Spinal cord (tissue), 10 donors: Measurements from ENCODE around the gene SLC17A4. TPM values are rescaled to one million over a fixed set of nuclear protein-coding genes. Genes with fewer than 3 reads are reported as not detected.

Experiments used
- DNase-seq, 6 donors: peaks; one replicate each; pipeline versions ENCODE4 v3.0.0 to v3.0.0-alpha.2; 2013 to 2015; ENCODE audit warnings: low spot score in 6 of 6, low read depth in 4 of 6
- H3K27ac ChIP-seq: one replicate; pipeline ENCODE4 v1.5.1; 2013; ENCODE audit warnings: low read depth, low read length, control low read depth
- H3K27me3 ChIP-seq: one replicate; pipeline ENCODE4 v1.6.1; 2013; ENCODE audit warnings: low read length; ENCODE audit not compliant: control insufficient read depth, insufficient read depth
- H3K36me3 ChIP-seq: one replicate; pipeline ENCODE4 v1.6.1; 2013; ENCODE audit warnings: low read length; ENCODE audit not compliant: control insufficient read depth, insufficient read depth
- H3K4me1 ChIP-seq: one replicate; pipeline ENCODE4 v1.6.1; 2013; ENCODE audit warnings: low read length; ENCODE audit not compliant: control insufficient read depth, insufficient read depth
- H3K4me3 ChIP-seq: one replicate; pipeline ENCODE4 v1.5.1; 2013; ENCODE audit warnings: low read depth, low read length, control low read depth
- H3K9me3 ChIP-seq: one replicate; pipeline ENCODE4 v1.6.1; 2013; ENCODE audit warnings: low read length; ENCODE audit not compliant: control insufficient read depth, insufficient read depth
- WGBS: methylation state at CpG from one replicate; pipeline ENCODE4 v1.1.5; 2013; ENCODE audit warnings: missing lambda C conversion rate; ENCODE audit not compliant: insufficient coverage; 5-methylcytosine and 5-hydroxymethylcytosine counted together
- polyA plus RNA-seq, 2 donors: library from polyadenylated mRNA; unstranded; fragments of 120-200 nt; gene quantifications; one replicate each; pipeline ENCODE4 v1.2.1, GENCODE V29; 2013; ENCODE audit not compliant: insufficient read length in 2 of 2
- total RNA-seq, 2 donors: library from RNA; depleted of rRNA in 1 of 2; stranded (reverse); fragments of 120-200 nt in 1 of 2; fragments of >200 nt in 1 of 2; gene quantifications; one replicate each; pipeline versions ENCODE4 v1.2.3 to v1.2.4, GENCODE V29; 2013 to 2014
- donor health status: healthy.

SLC17A4 gene
- total and polyA plus RNA-seq, 4 donors = not detected

DNA sequence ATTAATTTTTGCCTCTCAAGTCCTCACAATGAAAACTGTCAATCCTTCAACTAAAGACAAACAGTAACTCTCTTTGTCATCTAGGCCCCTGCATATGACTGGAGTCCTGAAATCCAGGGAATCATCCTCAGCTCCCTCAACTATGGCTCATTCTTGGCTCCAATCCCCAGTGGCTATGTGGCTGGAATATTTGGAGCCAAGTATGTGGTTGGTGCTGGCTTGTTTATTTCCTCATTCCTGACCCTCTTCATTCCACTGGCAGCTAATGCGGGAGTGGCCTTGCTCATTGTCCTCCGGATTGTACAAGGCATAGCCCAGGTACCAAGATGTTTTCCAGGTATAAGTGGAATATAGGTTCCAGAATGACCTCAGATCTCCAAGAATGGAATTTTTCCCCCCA lies 15.4 kb downstream of the SLC17A4 start:
- DNase-seq = no peak
- no peaks in the 10 kb centered on the region for H3K9me3 ChIP-seq
- no CpG with 5 or more reads among the region's 2 CpGs for WGBS
- no peak overlapping the region for H3K27ac ChIP-seq
- no peak overlapping the region for H3K4me3 ChIP-seq
- H3K4me1 ChIP-seq = no peaks in the 10 kb centered on the region
- no peaks in the 10 kb centered on the region for H3K36me3 ChIP-seq
- H3K27me3 ChIP-seq = no peaks in the 10 kb centered on the region

DNA sequence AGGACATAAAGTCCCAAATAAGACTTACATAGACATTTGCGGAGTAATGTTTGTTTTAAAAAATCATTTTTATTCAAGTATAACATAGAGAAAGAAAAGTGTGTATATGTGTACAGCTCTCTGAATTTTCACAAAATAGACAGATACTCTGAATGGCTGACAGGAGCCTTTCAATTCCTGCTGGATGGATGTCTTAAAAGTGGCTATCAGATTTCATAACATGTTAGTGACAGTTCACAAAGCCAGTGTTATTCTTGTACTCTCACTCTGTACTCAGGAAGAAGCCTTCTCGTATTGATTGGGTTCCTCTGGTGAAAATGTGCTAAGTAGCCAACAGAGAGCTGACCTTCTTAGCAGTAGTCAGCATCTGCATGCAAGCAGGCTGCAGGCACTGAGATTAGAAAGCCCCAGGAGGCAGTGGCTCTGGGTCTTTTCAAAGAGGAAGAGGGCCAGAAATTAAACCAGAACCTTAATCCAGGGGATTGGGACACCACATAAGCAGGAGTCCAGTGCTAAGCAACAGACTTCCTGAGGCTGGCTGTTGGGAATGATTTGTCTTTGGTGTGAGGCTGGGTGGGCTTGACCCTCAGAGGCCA lies 19.7 kb downstream of the SLC17A4 start:
- no peak overlapping the region for H3K4me3 ChIP-seq
- DNase-seq = peak in 2 of 6 donors; percentile 3 to 8
- H3K27ac ChIP-seq = no peak overlapping the region
- no peaks in the 10 kb centered on the region for H3K4me1 ChIP-seq
- no peaks in the 10 kb centered on the region for H3K27me3 ChIP-seq
- H3K36me3 ChIP-seq = no peaks in the 10 kb centered on the region
- WGBS = 57% methylated on average over 1 of the region's 2 CpGs
- no peaks in the 10 kb centered on the region for H3K9me3 ChIP-seq

DNA sequence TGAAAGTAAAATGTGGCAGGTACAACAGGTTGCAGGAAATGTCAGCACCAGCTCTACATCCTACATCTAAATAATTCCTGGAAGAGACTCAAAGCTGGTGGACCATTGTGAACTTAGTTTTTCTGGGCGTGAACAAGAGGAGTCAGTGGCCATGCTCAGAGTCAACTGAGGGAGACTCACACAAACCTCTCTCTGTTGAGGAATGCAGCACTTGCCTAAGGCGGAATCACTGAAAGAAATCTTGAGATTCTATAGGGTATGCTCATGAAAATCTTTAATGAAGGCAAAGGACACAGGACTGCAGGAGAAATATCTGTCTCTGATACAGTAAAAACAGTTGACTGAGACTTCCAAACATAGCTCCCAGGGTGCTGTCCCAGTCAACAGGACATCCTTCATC lies 22.5 kb downstream of the SLC17A4 start:
- no peak overlapping the region for H3K27ac ChIP-seq
- no peaks in the 10 kb centered on the region for H3K4me1 ChIP-seq
- no peaks in the 10 kb centered on the region for H3K27me3 ChIP-seq
- DNase-seq = no peak
- no peak overlapping the region for H3K4me3 ChIP-seq
- 43% methylated on average over 2 of the region's 2 CpGs for WGBS
- no peaks in the 10 kb centered on the region for H3K9me3 ChIP-seq
- no peaks in the 10 kb centered on the region for H3K36me3 ChIP-seq

DNA sequence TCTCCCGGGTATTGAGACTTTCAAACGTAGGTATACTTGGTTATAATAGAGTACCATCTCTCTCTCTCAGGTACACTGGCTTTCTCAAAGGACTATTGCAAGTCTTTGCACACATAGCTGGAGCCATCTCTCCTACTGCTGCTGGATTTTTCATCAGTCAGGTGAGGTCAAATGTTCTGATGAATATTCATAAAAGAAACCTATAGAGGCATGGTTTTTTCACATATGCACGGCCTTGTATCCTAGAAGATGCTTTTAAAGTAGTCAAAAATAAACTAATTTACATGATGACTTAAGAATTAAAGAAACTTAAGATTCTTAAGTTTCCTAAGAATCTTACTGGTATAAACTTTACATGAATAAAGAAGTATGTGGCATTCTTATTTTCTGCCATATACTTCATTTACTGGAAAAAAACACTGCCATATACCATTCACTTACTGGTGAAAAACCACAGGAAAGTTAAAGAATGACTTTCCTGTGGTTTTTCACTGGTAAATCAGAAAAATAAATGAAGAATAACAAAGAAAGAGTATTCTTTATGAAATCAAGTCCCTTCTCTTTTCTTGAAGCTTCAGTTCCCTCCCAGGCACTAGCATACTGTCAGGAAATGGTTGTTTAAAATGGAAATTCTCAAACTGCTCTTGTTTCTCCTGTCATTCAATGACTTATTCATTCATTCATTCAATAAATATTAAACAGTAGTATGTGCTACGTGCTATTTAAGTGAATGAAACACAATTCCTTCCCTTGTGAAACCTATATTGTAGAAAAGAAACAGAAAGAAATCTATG lies 23.5 kb downstream of the SLC17A4 start:
- Histone ChIP-seq H3K9me3 (no peaks in the 10 kb centered on the region), H3K27me3 (no peaks in the 10 kb centered on the region), H3K4me3 (no peak overlapping the region), H3K36me3 (no peaks in the 10 kb centered on the region), H3K27ac (no peak overlapping the region), H3K4me1 (no peaks in the 10 kb centered on the region)
- DNase-seq = no peak
- no CpG with 5 or more reads among the region's 4 CpGs for WGBS

DNA sequence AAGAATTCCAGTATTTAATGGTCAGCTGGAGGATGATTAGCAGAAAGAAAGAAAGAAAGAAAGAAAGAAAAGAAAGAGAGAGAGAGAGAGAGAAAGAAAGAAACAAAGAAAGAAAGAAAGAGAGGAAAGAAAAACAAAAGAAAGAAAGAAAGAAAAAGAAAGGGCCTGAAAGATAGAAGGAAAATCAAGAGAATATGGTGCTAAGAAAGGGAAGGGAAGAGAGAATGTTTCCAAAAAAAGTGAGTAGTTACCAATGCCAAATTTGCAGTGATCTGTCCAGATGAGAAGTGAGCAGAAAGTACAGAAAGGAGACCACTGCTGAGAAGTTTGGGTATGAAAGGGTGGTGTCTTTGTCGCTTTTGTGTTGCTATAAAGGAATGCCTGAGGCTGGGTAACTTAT lies 26.6 kb downstream of the SLC17A4 start:
- no peak overlapping the region for H3K4me3 ChIP-seq
- DNase-seq = no peak
- H3K36me3 ChIP-seq = no peaks in the 10 kb centered on the region
- no peaks in the 10 kb centered on the region for H3K4me1 ChIP-seq
- no peak overlapping the region for H3K27ac ChIP-seq
- no peaks in the 10 kb centered on the region for H3K27me3 ChIP-seq
- H3K9me3 ChIP-seq = no peaks in the 10 kb centered on the region
- 95% methylated on average over 1 of the region's 1 CpG for WGBS

DNA sequence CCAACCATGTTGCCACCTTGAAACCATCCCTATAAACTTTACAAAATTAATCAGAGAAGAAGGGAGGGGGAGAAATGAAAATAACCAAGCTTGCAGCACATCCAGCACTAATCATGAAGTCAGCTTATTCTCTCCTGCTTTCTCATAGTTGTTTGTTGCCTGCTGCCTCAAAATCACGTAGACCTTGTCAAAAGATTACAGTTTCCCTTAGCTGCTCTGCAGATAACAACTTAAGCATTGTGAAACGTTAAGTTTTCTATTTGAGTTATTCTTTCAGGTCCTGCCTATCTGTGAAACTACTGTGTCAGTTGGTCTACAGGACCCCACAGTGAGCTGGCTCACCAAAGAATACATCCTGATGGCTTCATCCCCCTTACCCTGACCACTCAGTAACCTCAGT lies 32.9 kb downstream of the SLC17A4 start:
- no peak for DNase-seq
- no peak overlapping the region for H3K27ac ChIP-seq
- WGBS = 94% methylated on average over 2 of the region's 2 CpGs
- no peaks in the 10 kb centered on the region for H3K4me1 ChIP-seq
- H3K27me3 ChIP-seq = no peaks in the 10 kb centered on the region
- H3K36me3 ChIP-seq = no peaks in the 10 kb centered on the region
- no peak overlapping the region for H3K4me3 ChIP-seq
- H3K9me3 ChIP-seq = no peaks in the 10 kb centered on the region

DNA sequence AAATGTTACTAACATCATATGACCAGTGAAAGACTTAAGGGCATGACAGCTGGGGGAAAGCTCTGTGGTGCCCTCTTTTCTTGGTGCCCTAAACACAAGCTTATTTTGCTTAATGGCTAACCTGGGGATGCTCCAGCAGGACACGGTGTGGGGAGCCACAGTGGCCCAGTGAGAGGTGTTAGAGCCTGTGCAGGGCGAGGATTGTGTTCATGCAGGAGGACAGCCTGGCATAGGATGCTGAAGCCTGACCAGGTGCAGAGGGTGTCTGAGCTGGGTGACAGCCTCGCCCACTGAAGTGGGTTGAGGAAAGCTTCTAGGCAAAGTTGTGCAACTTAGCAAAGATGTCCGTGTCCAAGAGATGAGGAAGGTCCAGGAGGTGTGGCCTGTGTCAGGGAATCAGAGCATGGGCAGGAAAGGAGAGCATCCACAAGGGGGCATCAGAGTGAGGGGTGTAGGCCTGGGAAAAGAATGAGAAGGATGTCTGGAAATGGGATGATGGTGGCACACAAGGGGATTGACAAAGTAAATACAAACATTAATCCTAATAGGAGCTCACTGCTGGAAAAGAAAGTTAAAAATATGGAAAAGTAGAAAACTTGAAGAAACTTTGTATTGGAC lies 33.9 kb downstream of the SLC17A4 start:
- Histone ChIP-seq H3K4me1 (no peaks in the 10 kb centered on the region), H3K36me3 (no peaks in the 10 kb centered on the region), H3K27me3 (no peaks in the 10 kb centered on the region), H3K4me3 (no peak overlapping the region), H3K9me3 (no peaks in the 10 kb centered on the region), H3K27ac (no peak overlapping the region)
- WGBS = 88% methylated on average over 4 of the region's 4 CpGs
- peak in 1 of 6 donors; percentile 1 for DNase-seq

DNA sequence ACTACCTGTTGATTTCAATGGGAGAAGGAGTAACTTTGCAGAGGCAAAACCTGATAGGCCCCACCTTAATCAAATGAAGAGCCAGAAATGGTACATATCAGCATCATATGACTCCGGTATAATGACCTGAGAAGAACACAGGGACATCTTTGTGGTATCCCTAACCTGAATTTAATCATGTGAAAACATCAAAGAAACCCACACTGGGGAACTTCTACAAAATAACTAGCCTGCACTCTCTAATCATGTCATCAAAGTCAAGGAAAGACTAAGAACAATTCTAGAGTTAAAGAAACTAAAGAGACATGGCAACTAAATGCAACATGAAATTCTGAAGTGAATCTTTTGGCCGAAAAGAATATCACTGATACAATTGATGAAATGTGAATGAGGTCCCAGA lies 34.9 kb downstream of the SLC17A4 start:
- WGBS = 100% methylated on average over 1 of the region's 2 CpGs
- Histone ChIP-seq H3K9me3 (no peaks in the 10 kb centered on the region), H3K27me3 (no peaks in the 10 kb centered on the region), H3K36me3 (no peaks in the 10 kb centered on the region), H3K27ac (no peak overlapping the region), H3K4me1 (no peaks in the 10 kb centered on the region), H3K4me3 (no peak overlapping the region)
- no peak for DNase-seq

DNA sequence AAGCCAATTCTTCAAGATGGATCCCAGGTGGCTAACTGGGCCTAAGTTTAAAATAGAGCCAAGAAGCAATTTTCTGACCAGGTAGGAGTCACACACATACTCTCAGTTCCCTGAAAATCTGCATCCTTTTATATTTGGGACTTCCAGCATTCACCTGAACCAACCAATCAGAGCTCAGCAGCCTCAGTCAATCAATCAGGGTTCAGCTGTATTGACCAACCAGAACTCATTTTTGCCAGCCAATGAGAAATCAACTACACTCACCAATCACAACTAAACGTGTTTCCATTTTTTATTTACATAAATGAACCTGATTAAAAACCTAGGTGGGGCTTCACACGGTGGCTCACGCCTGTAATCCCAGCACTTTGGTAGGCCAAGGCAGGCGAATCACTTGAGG lies 37.5 kb downstream of the SLC17A4 start:
- Histone ChIP-seq H3K27me3 (no peaks in the 10 kb centered on the region), H3K9me3 (no peaks in the 10 kb centered on the region), H3K27ac (no peak overlapping the region), H3K4me3 (no peak overlapping the region), H3K4me1 (no peaks in the 10 kb centered on the region), H3K36me3 (no peaks in the 10 kb centered on the region)
- no peak for DNase-seq
- 88% methylated on average over 4 of the region's 4 CpGs for WGBS

DNA sequence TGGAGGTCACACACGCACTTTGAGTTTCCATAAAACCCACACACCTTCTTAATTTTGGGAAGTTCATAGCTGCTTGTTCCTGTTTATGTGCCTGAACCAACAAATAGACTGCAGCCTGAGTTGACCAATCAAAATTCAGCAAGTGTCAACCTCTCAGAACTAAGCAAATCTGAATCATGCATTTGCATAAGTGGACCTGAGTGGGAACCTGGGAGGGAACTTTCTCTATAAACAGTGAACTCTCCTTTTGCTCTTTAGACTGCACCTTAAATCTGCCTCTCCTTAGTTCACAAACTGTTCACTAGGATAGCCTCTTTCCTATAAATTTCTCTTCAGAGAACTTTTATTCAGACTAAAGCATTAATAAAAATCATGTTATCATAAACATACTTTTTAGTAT lies 39.4 kb downstream of the SLC17A4 start:
- no peak overlapping the region for H3K4me3 ChIP-seq
- no peaks in the 10 kb centered on the region for H3K9me3 ChIP-seq
- DNase-seq = no peak
- H3K27me3 ChIP-seq = no peaks in the 10 kb centered on the region
- no peak overlapping the region for H3K27ac ChIP-seq
- H3K36me3 ChIP-seq = no peaks in the 10 kb centered on the region
- no peaks in the 10 kb centered on the region for H3K4me1 ChIP-seq
- 100% methylated on average over 1 of the region's 1 CpG for WGBS
